K562 (cell line): ENCODE measurements around the gene ANK3. TPM values are rescaled to one million over a fixed set of nuclear protein-coding genes. Genes with fewer than 3 reads are reported as not detected.

Experiments used
- ATAC-seq: fragments of 200-7000 bp; cut with Tn5 transposase; 3 replicates; pipeline ENCODE4 v1.9.1; 2020; ENCODE audit warnings: moderate library complexity
- BruUV-seq: library from RNA; stranded (reverse); fragments of 400-500 nt; replicated peaks from 2 replicates; lab custom pipeline; 2021; lab: Mats Ljungman, UMichigan
- CTCF ChIA-PET: fragments of 300-600 bp; formaldehyde crosslinking; extraction: SDS; loops from one replicate; lab custom pipeline; 2021; ENCODE audit warnings: low intra/inter-chr PET ratio; lab: Yijun Ruan, JAX
- POLR2A ChIA-PET: fragments of 300-600, 350-650 bp; sonication (Branson Sonifier 250); formaldehyde crosslinking; extraction: SDS; loops from one replicate; lab custom pipeline; 2021; ENCODE audit warnings: antibody characterized with exemption, inconsistent platforms; lab: Yijun Ruan, JAX
- DNase-seq, 4 experiments: peaks; one replicate each; pipeline versions ENCODE4 v3.0.0 to v3.0.0-alpha.2; 2011 to 2018; ENCODE audit warnings: low spot score in 3 of 4, mixed read lengths in 3 of 4; ENCODE audit errors: extremely low read depth in 1 of 4
- FAIRE-seq: peaks from 2 replicates; lab custom pipeline; 2011; peaks lifted over from hg19 to GRCh38; lab: Jason Lieb, UNC
- H2AFZ ChIP-seq: 2 replicates; pipeline ENCODE4 v1.6.0; 2011; ENCODE audit warnings: low read depth, low read length, control low read depth, inconsistent platforms
- H3K27ac ChIP-seq: fragments of 200-600 bp; 3 replicates; pipeline ENCODE4 v1.8.0; 2011; ENCODE audit warnings: low read depth, mild to moderate bottlenecking, control low read depth, inconsistent platforms, low read length, moderate library complexity, mixed read lengths; ENCODE audit errors: extremely low read depth
- H3K27me3 ChIP-seq, 2 experiments: fragments of 300-600 bp in 1 of 2; 2 replicates in 1 of 2; 3 replicates in 1 of 2; pipeline versions ENCODE4 v1.6.0 to v1.8.0; 2011; ENCODE audit warnings: inconsistent platforms in 2 of 2, low read length in 2 of 2, mild to moderate bottlenecking in 1 of 2, mixed read lengths in 1 of 2, moderate library complexity in 1 of 2; ENCODE audit not compliant: control insufficient read depth in 2 of 2, insufficient read depth in 2 of 2
- H3K36me3 ChIP-seq: fragments of 300-600 bp; 3 replicates; pipeline ENCODE4 v1.8.0; 2011; ENCODE audit warnings: mild to moderate bottlenecking, low read length, inconsistent platforms; ENCODE audit not compliant: control insufficient read depth, insufficient read depth
- H3K4me1 ChIP-seq, 2 experiments: fragments of 200-600 bp in 1 of 2; replicated peaks in 1 of 2; 2 replicates in 1 of 2; 3 replicates in 1 of 2; pipeline versions ENCODE4 v1.5.1 to v1.8.0; 2011; ENCODE audit warnings: inconsistent platforms in 2 of 2, low read length in 2 of 2, mild to moderate bottlenecking in 1 of 2, mixed read lengths in 1 of 2, moderate library complexity in 1 of 2; ENCODE audit not compliant: control insufficient read depth in 2 of 2, insufficient read depth in 2 of 2
- H3K4me2 ChIP-seq: 2 replicates; pipeline ENCODE4 v1.6.1; 2011; ENCODE audit warnings: low read length, control low read depth, inconsistent platforms, mixed read lengths; ENCODE audit not compliant: insufficient read depth
- H3K4me3 ChIP-seq: fragments of 200-600 bp; sonication (generic), shearing (Covaris generic); 2 replicates; pipeline ENCODE4 v1.5.1; 2016; ENCODE audit warnings: control low read depth, inconsistent platforms
- H3K79me2 ChIP-seq: fragments of 200-600 bp; 3 replicates; pipeline ENCODE4 v1.8.0; 2011; ENCODE audit warnings: low read length, inconsistent platforms; ENCODE audit not compliant: control insufficient read depth, insufficient read depth
- H3K9ac ChIP-seq, 2 experiments: 2 replicates each; pipeline versions ENCODE4 v1.6.0 to v1.6.1; 2011; ENCODE audit warnings: low read depth in 2 of 2, low read length in 2 of 2, control low read depth in 1 of 2, inconsistent platforms in 1 of 2, mild to moderate bottlenecking in 1 of 2, mixed read lengths in 1 of 2; ENCODE audit not compliant: insufficient read depth in 1 of 2
- H3K9me1 ChIP-seq: one replicate; pipeline ENCODE4 v1.6.0; 2011; ENCODE audit warnings: inconsistent platforms, mild to moderate bottlenecking, low read length, moderate library complexity; ENCODE audit not compliant: control insufficient read depth, insufficient read depth
- H3K9me3 ChIP-seq: replicated peaks from 2 replicates; pipeline ENCODE4 v1.5.1; 2011; ENCODE audit warnings: low read depth, low read length, inconsistent platforms; ENCODE audit not compliant: control insufficient read depth, insufficient read depth
- H4K20me1 ChIP-seq: replicated peaks from 2 replicates; pipeline ENCODE4 v1.6.1; 2011; ENCODE audit warnings: low read length, inconsistent platforms, mixed read lengths; ENCODE audit not compliant: control insufficient read depth, insufficient read depth
- ARHGAP35 ChIP-seq: fragments of 450-650 bp; IDR thresholded peaks from 2 replicates; pipeline ENCODE4 v1.6.1; 2018; ENCODE audit not compliant: partially characterized antibody
- BRCA1 ChIP-seq, 2 experiments: fragments of 450-650 bp in 1 of 2; sonication (generic) in 1 of 2; formaldehyde crosslinking in 1 of 2; IDR thresholded peaks; 2 replicates each; pipeline versions ENCODE4 v1.5.0 to v1.6.1; 2017 to 2020; ENCODE audit warnings: mild to moderate bottlenecking in 1 of 2, missing genetic modification reagents in 1 of 2
- NCOA6 ChIP-seq: fragments of 450-650 bp; IDR thresholded peaks from 2 replicates; pipeline ENCODE4 v1.6.1; 2017; ENCODE audit warnings: mild to moderate bottlenecking
- NFIC ChIP-seq: fragments of 450-650 bp; IDR thresholded peaks from 2 replicates; pipeline ENCODE4 v1.6.1; 2017; ENCODE audit warnings: mild to moderate bottlenecking, inconsistent platforms
- SP2 ChIP-seq: IDR thresholded peaks from 2 replicates; pipeline ENCODE4 v1.6.1; 2011; ENCODE audit warnings: mild to moderate bottlenecking, low read depth, low read length, moderate library complexity; ENCODE audit not compliant: poor library complexity, severe bottlenecking; ENCODE audit errors: extremely low read depth
- ZNF274 ChIP-seq: IDR thresholded peaks from 2 replicates; pipeline ENCODE4 v1.6.1; 2011; ENCODE audit warnings: low read depth, mild to moderate bottlenecking, low read length, moderate library complexity, borderline replicate concordance
- in situ Hi-C: fragments of 300-500 bp; cut with MboI; formaldehyde crosslinking; loops from 4 replicates; pipeline ENCODE4 v1.15.0; 2018; ENCODE audit warnings: inconsistent platforms, mixed read lengths
- intact Hi-C: fragments of 100-400 bp; cut with micrococcal nuclease; formaldehyde crosslinking; loops from 2 replicates; pipeline ENCODE4 v1.14.2; 2022
- polyA plus RNA-seq, 8 experiments: library from polyadenylated mRNA; depleted of rRNA in 4 of 8; stranded (reverse) in 5 of 8; unstranded in 3 of 8; fragments of >200 nt; fragmentation: Nextera tagmentation in 2 of 8; fragmentation: Illumina TruSeq in 1 of 8; extraction: Ambion mirVana in 2 of 8; extraction: Trizol in 1 of 8; gene quantifications; 2 replicates each; pipeline versions ENCODE4 v1.2.1 to v1.2.3, GENCODE V29; 2011 to 2014; ENCODE audit warnings: inconsistent platforms in 1 of 8, missing spikeins in 1 of 8
- total RNA-seq, 7 experiments: library from RNA; depleted of rRNA in 6 of 7; stranded (reverse); fragments of >200 nt in 6 of 7; fragmentation: Illumina TruSeq in 2 of 7; extraction: Trizol in 2 of 7; gene quantifications; 2 replicates each; pipeline versions ENCODE4 v1.2.1 to v1.2.3, GENCODE V29; 2011 to 2021; ENCODE audit warnings: low replicate concordance in 1 of 7

The ANK3 gene
- total and polyA plus RNA-seq, 9 of the 15 experiments (the other 6 are each of a cell fraction or from before 2014, with no cell fraction given): 10.0 to 32.3 (median 17.9) TPM

DNA sequence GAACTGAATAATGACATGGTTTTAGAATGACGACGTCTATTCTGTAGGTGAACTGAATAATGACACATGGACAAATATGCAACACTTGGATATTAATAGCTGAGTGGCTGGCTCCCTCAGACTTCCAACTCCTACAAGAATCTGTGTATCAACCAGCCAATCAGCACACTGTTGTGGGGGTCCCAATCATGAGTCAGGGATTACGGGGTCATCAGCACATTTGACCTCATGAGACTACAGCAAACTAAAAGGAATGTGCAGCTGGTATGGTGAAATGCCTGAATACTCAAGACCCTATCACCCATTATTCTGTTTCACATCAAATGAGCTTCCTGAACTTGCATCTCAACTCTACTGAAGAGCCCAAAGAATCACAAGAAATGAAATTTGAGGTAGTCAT, 192.5 kb downstream of the ANK3 start (continued):
- no peak for TF ChIP-seq SP2

- intact Hi-C loops (no loop called here), in situ Hi-C loops (no loop called here)
- FAIRE-seq: no peak
- H2AFZ ChIP-seq: no peak overlapping the region
- BruUV-seq: no TSS peak
- no peak for TF ChIP-seq NCOA6
- no peaks in the 10 kb centered on the region for H3K9me3 ChIP-seq
- H3K9me1 ChIP-seq: no peaks in the 10 kb centered on the region
- H3K79me2 ChIP-seq: no peaks in the 10 kb centered on the region
- H3K4me2 ChIP-seq: no peak overlapping the region
- no peaks in the 10 kb centered on the region for H3K4me1 ChIP-seq
- no peak for DNase-seq
- no peaks in the 10 kb centered on the region for H3K27me3 ChIP-seq
- H3K36me3 ChIP-seq: peaks cover 4% of the 10 kb centered on the region; the same call in 2 of the 3 replicates
- ChIA-PET POLR2A (no interaction called here), CTCF (no interaction called here)
- H4K20me1 ChIP-seq: no peaks in the 10 kb centered on the region
- no peak overlapping the region for H3K4me3 ChIP-seq
- H3K27ac ChIP-seq: no peak overlapping the region
- H3K9ac ChIP-seq: no peak overlapping the region
- ATAC-seq: no peak
Measured at GRCh38 chr10:60194421-60194820, 195.3 kb downstream of the ANK3 start.

DNA sequence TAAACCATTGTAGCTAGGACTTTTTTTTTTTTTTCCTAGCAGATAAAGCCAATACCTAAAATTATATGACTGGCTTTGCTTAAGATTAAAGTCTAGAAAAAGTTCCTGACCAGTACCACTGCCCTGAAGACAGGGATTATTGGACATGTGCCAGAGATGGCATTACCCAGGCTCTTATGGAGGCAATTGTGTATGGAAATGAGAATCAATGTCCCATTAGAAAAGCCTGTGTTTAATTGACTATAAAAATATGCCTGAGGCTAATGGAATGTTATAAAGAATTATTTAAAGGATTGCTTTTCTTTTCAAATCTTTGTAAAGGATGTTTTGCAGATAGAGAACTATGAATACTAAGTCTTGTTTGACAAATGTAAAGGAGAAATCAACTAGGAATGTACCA, 196.7 kb downstream of the ANK3 start:
- Histone ChIP-seq H2AFZ (no peak overlapping the region), H3K27ac (no peak overlapping the region), H3K9ac (no peak overlapping the region), H3K9me1 (no peaks in the 10 kb centered on the region), H3K9me3 (no peaks in the 10 kb centered on the region), H3K27me3 (no peaks in the 10 kb centered on the region), H3K4me3 (no peak overlapping the region), H3K4me1 (no peaks in the 10 kb centered on the region), H3K36me3 (peaks cover 4% of the 10 kb centered on the region; the same call in 2 of the 3 replicates), H4K20me1 (no peaks in the 10 kb centered on the region), H3K4me2 (no peak overlapping the region), H3K79me2 (no peaks in the 10 kb centered on the region)
- intact Hi-C loops: no loop called here
- TF ChIP-seq BRCA1 (IDR thresholded peaks at IDR 0.05) (no peak), BRCA1 (CRISPR knock-in tag; IDR thresholded peaks at IDR 0.05) (no peak), ZNF274 (no peak), NFIC (0 out of 2 replicates have a peak, but pooled peaks have one; percentile 36), ARHGAP35 (no peak)
- ATAC-seq (no peak), DNase-seq (no peak), FAIRE-seq (no peak)
- CTCF ChIA-PET: no interaction called here
- in situ Hi-C loops: no loop called here
- BruUV-seq: no TSS peak
- POLR2A ChIA-PET: interaction anchor here (0.7 kb wide), 1 partner anchor 64 kb away, joined by 3 read pairs; no protein-coding TSS in a partner anchor
